ENCODE measurements around the gene PHF23. TPM values are rescaled to one million over a fixed set of nuclear protein-coding genes. Genes with fewer than 3 reads are reported as not detected.

PHF23 gene
- total RNA-seq, 1 donor from 2014 or later: 41.4 TPM

DNA sequence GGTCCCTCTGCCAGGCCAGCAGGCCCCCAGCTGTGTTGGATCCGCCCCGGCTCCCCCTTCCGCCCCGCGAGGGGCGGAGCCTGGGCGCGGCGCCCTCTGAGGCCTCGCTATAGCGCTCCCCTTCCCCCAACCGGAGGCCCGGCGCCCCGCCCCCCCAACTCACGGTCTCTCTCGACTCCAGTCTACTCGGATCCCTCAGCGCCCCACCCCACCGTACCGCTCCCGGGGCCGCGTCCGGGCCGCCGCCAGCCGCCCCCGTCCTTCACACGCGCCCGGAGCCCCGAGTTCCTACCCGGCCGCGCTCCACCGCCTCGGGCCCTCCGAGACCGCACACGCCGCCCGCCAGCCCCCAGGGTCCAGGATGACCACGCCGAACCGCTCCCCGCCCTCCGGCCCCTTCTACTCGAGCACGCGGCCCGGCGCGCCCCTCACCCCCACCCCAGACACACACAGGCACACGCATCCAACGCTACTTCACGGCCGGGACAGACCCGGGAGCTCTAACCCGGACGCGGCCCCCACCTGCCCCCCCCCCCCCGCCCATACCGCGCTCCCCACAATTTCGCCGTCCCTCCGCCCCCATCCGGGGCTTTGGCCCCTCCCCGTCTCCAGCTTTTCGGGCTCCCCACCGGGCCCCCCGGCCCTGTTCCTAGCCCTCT lies 1.4 kb downstream of the PHF23 start:
- peak; percentile 66 for DNase-seq

DNA sequence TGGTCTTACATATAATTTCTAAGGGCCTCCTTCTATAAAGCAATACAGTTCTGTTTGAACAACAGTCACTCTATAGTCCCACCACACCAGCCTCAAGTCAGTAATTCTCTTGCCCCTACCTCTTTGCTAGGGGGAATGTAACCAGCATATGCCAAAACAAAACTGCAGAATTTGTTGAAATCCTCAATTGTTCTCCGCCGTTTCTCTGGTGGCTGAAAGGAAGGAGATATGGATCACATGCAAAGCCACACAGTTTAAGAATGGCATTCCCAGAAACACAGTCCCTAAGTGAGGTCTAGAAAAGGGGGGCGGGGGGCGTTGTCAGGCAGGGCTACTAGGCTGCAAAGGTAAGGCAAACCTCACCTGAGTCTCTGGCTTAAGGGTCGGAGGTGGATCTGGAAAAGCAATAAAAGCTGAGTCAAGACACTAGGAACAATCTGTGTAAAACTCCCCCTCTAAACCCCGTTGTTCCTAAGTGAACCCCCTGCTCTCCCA lies 1.9 kb downstream of the PHF23 start:
- no peak for DNase-seq

DNA sequence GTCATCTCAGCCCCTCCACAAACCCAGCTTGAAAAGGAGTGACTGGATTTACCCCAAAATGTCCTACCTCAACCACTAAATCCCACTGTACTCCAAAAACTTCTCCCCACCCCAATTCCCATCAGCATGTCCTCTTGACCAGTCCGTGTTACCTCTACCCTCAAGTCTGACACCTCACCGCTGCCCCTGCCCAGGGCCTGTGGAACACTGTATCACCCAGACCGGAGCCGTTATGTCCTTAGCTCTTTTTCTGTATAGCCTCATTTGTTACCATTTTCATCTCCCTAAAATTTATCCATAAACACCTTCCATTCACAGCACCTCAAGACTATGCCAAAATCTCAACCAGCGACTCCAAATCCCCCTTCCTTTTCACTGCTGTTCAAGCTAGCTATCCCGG lies 2.4 kb downstream of the PHF23 start:
- no peak for DNase-seq

DNA sequence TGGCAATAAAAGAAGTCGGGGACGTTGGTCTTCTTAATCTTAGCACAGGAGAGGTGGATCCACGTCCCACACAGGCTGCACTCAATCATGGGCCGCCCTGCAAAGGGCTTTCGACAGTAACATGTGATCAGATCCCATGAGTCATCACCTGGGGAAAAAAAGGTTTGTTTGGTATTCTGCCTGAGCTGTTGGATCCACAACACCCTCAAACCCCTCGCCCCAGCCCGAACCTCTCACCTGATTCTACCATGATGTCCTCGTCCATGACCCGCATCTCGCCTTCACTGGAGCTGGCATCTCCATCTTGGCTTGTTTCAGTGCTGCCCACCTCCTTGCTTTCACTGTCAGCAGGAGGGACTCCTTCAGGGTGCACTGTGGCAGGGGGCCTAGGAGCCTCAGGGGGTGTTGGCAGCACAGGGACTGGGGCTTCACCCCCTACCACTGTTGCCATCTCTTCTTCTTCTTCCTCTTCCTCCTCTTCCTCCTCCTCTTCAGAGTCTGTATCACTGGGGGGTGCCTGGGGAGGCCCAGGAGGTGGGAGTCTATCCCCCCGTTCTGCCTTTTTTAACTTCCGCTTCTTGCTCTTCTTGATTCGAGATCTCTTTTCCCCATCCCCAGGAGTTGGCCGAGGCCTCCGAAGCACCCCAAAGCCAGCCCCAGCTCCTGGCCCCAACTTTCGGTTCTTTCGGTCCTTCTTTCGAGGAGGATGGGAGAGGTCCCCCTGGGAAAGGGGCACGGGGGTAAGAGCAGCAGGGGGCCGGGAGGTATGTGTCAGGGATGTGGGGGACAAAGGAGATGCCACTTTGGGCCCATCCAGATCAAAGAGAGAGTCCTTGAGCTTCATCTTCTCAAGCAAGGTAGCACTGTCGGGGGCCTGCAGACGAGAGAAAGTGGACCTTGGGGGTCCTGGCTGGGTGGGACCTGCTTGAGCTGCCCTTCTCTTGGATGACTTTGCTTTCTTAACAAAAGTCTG lies 3.3 kb downstream of the PHF23 start:
- DNase-seq: peak; percentile 35

DNA sequence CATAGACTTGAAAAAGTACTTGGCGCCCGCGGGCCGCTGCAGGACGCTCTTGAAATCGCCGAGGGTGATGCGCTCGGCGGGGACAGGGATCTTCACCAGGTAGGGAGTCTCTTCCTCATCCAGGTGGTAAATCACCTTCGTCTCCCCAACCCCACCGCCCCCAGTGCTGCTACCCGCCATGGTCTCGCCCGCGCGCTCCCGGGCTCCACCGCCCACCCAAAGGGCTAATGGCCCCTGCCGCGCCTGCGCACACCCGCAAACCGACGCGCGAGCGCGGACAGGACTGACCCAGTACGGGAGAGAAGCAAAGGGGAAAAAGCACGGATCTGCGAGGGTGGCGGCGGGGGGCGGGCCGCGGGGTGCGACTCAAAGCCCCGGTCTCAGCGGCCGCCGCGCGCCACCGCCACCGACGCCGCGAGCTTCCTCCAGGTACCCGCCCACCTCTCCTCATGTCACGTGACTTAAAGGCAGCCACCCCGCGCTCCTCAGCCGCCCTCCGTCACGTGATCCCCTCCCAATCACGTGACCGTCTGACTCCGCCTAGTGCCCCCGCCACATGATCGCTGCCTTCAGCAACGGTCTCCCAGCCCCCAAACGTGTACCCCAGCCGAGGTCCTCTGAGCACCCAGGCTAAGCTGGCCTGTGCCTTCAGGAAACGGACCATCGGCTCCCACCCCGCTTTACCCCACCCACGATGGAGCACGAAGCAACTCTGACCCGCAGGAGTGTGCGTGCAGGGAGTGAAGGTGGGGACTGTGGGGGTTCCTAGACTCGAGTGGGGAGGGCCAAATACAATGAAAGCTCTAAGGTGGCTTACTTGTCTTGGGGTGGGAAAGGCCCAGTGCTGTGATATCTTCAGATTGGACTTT lies 4.9 kb downstream of the PHF23 start, which contains the start of gene DVL2:
DVL2 (minus strand) TSS at position 435 of the 869 bp plus-strand sequence; CDS start at position 180, 255 bp downstream.
- peak; percentile 98 for DNase-seq

DNA sequence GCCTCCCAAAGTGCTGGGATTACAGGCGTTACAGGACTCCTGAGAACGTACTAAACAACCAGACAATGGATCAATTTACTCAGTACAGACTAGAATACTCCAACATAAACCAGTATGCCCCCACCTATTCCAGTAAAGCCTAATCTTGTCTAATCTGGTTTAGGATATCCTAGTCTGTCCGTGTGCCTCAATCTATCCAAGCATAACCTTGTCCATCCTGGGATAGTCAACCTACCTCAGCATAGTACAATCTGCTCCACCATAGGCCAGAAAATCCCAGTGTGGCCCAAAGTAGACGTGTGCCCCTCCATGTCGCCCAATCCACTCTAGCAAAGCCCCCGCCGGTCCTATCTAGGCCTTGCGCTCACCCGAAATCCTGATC lies 5.6 kb downstream of the PHF23 start:
- DNase-seq: no peak

DNA sequence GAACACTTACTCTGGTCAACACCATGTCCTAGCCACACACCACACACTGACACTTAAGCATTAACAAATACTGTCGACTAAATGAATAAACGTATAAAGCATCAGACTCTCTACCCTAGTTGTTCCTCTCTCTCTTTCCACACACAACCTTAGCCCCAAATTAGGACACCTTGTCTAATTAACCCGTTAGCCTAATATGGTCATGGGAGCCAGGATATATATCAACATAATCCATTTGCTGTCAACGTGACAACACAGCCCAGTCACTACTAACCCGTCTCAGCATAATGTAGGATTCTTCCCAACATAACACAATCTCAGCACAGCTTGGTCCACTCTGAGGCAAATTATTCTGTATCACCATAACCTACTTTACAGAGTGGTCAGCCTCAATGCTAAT lies 7.1 kb downstream of the PHF23 start:
- no peak for DNase-seq

DNA sequence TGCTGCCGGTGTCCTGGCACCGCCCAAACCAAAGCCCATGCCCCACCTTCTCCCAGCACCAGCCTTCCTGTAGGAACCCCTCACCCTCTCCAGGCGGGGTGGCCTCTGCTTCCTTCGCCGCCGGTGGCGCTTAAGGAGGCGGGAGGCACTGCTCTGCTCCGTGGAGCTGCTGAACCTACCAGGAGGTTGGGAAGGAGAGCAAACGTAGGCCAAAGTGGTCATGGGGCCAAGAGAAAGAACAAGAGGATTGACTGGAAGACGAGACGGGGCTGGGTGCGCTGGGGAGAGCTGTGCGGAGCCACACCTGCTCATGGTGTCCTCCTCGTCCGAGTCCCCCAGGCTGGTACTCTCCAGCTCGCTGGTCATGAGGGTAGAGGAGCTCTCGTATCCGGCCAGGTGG lies 9.8 kb downstream of the PHF23 start:
- no peak for DNase-seq

DNA sequence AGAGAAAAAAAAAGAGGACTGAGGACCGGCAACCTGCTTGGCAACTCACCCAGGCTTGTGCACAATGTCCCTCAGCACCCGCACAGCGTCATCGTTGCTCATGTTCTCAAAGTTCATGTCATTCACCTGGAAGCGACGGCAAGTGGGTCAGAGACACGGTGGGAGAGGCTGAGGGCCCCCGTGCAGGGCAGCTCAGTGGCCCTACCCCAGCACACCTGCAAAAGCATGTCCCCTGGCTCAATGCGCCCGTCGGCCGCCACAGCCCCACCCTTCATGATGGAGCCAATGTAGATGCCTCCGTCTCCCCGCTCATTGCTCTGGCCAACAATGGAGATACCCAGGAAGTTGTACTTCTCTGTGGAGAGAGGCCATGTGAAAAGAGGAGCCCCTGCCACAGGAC lies 10.3 kb downstream of the PHF23 start:
- no peak for DNase-seq

DNA sequence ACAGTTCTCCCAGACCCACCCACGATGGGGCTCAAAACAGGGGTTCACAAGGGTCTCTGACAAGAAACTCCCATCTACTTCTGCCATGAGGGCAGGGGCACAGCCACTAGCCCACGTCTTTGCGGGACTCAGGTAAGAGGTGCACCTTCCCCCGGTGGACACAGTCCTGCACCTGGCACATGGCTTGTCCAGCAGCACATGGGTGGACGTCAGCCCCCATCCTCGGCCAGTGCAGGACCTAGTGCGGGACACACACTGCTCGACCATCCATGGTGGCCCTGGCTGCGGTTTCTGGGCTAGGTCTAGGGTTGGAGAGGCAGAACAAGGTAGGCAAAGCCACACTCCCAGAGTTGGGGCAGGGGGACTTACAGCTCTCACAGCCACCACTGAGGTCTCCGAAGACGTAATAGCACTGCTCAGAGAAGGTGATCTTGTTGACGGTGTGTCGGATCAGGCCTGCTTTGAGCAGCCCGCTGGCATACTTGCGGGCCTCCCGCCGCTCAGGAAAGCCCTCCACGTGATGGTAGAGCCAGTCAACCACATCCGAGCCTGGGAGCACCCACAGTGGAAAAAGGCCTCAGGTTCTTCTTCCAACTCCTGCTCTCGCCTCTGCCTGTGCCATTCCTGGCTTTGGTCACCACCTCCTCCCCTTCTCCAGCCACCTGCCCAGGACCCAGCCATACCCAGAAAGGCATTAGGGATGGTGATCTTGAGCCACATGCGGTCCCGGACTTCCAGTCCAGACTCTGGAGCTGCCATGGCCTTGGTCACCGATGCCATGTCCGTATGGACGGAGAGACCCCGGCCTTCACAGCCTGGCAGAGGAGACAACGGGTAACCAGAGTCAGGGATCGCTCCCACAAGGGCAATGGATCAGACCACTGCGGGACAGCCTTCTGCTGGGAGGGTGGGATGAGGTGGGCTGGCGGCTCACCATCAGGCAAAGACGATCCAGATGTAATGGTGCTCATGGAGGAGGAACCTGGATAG lies 12.2 kb downstream of the PHF23 start:
- DNase-seq: no peak

DNA sequence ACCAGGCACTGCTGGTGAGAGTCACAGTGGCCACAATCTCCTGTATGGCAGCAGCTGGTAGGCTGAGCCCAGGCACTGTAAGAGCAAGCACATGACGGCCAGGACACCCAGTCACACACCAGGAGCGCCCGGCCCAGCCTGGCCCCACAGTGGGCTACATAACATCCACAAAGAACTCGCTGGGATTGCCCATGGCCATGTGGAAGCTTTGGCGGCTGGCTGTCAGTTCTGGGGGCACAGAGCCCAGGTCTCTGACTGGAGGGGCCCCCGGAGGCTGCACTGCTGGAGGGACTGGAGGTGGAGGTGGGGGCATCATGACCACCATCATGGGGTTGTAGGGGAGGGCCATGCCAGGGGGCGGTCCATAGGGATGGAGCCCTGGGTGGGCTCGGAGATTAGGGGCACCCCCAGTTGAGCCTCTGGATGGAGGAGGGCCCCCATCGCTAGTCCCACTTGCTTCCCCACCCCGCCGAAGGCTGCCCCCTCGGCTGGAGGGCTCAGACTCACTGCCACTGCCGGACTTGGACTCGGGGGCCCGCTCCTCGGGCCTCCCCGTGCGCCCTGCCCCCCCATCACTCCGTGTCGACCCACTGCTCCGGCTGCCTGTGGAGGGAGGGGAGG lies 13.4 kb downstream of the PHF23 start:
- no peak for DNase-seq

DNA sequence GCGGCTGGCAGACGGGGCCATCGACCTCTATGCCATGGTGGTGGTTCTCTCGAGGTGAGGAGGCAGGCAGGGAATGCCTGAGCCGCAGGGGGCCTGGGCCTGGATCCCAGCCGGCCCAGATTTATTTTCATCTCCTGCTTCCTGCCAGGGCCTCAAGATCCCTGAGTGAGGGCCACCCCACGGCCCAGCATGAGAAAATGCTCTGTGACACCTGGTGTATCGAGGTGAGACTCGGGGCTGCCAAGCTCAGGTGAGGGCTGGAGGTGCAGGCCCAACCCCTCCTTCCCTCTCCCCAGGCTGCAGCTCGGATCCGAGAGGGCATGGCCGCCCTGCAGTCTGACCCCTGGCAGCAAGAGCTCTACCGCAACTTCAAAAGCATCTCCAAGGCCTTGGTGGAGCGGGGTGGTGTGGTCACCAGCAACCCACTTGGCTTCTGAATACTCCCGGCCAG lies 14.6 kb downstream of the PHF23 start:
- DNase-seq: no peak

DNA sequence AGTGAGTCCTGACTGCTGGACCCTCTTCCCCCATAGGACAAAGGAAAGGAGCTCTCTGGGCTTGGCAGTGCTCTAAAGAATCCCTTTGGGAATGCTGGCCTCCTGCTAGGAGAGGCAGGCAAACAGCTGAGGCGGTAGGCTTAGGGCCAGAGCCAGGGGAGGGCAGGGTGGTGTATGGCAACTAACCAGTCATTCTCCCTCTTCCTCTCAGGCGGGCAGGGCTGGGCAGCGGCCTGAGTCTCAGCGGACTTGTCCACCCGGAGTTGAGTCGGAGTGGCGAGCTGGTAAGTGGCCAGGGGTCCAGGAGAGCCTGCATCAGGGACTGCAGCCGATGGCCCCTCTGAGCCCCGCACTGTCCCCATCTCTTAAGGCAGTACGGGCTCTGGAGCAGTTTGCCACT lies 15.1 kb downstream of the PHF23 start:
- no peak for DNase-seq

DNA sequence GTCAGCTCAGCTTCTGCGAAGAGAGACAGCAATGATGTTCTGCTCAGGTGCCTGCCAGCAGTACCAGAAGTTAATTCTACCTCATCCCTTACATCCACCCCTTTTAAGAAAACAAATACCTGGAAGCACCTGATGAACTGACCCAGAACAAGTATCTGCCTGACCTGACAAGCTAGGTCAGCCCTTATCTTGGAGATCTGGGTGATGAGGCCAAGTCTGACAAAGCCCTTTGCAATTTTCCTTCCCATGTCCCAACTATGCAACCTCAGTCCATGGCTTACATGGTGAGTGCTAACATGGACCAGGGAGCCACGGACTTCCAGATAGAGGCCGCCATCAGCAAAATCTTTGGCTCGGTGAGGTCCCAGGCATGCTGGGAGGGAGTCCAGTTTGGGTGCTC lies 15.9 kb downstream of the PHF23 start:
- no peak for DNase-seq

DNA sequence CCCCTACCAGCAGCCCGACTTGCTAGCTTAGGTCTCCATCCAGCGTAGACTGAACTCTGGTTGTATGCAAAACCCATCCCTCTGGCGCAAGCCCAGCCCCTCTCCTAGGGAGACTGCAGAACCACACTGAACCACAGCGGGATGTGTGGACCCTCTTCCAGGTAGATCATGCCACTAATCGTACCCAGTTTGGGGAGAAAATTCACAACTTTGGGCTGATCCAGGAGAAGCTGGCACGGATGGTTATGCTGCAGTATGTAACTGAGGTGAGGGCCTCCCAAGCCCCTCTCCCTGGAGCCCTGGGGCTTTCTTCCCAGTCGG lies 16.3 kb downstream of the PHF23 start:
- no peak for DNase-seq

DNA sequence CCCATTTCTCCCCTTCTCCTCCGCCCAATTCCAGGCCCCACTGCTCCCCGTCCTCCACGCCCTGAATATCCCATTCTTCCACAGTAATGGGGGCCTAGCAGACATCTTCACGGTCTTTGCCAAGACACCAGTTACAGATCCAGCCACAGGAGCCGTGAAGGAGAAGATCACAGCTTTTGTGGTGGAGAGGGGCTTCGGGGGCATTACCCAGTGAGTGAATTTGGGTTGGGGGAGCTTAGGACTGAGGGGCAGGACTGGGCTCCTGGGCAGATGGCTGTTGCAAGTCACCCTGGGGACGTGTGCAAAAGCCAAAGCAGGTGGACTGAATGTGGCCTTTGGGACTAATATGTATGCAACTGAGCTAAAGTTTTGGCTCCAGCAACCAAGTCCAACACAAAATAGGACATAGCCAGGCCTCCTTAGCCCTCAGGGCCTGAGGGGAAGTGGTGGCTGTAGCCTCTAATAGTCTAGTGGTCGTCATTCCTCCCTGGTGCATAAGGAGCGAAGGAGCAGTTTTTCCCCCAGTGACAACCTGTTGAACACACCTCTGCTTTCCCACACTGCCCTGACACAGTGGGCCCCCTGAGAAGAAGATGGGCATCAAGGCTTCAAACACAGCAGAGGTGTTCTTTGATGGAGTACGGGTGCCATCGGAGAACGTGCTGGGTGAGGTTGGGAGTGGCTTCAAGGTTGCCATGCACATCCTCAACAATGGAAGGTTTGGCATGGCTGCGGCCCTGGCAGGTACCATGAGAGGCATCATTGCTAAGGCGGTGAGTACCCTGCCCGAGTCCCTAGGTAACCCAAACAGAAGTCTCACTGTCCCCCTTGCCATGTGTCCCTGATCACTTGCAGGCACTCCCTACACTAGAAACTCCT lies 16.9 kb downstream of the PHF23 start:
- no peak for DNase-seq

DNA sequence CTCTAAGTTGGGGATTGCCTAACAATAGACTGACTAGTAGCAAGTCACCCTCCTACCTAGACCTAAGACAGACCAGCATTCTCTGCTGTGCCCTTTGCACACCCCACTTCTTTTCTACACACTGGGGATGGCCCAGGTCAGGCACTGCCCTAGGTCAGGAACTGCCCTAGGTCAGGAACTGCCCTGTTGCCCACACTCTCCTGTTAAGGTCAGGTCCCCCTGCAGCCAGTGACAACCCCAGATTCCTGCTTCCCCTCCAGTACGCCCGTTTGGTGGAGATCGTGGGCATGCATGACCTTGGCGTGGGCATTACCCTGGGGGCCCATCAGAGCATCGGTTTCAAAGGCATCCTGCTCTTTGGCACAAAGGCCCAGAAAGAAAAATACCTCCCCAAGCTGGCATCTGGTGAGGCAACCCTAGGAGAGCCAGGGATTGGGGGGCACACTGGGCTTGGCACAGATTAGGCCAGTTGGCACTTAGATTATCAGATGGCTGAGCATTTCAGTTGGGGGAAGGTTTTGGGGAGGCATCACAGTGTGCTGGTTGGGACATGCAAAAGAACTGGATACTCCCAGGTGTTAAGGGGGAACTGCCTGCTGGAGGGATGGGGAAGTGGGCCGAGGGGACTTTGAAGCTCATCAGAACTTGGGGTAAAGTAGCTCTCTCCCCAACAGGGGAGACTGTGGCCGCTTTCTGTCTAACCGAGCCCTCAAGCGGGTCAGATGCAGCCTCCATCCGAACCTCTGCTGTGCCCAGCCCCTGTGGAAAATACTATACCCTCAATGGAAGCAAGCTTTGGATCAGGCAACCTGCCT lies 17.8 kb downstream of the PHF23 start:
- no peak for DNase-seq

DNA sequence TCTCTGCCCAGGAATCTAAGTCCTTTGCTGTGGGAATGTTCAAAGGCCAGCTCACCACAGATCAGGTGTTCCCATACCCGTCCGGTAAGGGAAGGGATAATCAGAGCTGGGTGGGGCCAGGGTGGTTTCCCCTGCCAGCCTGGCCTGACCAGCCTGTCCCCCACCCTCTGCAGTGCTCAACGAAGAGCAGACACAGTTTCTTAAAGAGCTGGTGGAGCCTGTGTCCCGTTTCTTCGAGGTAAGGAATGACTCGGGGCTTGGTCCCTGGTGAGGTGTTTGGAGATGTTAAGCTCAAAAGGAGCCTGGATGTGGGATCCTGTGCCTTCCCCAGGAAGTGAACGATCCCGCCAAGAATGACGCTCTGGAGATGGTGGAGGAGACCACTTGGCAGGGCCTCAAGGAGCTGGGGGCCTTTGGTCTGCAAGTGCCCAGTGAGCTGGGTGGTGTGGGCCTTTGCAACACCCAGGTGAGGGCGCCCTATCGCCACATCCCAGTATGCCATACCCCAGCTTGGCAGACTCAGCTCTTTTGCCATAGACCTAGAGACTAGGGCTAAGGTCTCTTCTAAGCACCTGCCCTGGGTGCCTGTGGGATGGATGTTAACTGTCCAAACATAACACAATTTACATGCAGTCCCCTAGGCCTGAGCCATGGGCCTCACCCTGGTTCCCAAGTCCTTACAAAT lies 18.5 kb downstream of the PHF23 start:
- peak; percentile 89 for DNase-seq
